HCT116 (cell line): ENCODE data around the gene SRPK3. TPM values are rescaled to one million over a fixed set of nuclear protein-coding genes. Genes with fewer than 3 reads are reported as not detected.

Source experiments
- ATAC-seq: fragments of 200-7000 bp; cut with Tn5 transposase; 2 replicates; pipeline ENCODE4 v1.9.1; 2020; ENCODE audit warnings: mild to moderate bottlenecking, moderate library complexity
- BruUV-seq: library from RNA; stranded (reverse); fragments of 400-500 nt; replicated peaks from 2 replicates; lab custom pipeline; 2021; lab: Mats Ljungman, UMichigan
- CTCF ChIA-PET: fragments of 300-600 bp; sonication (Branson Sonifier 250); formaldehyde crosslinking; loops from one replicate; lab custom pipeline; 2021; ENCODE audit warnings: antibody characterized with exemption; lab: Charles Lee
- POLR2A ChIA-PET: fragments of 300-600, 350-600 bp; sonication (Branson Sonifier 250); formaldehyde crosslinking; loops from one replicate; lab custom pipeline; 2021; ENCODE audit warnings: antibody characterized with exemption; lab: Charles Lee
- RAD21 ChIA-PET, 2 experiments: fragments of 300-600 bp; sonication (Branson Sonifier 250); formaldehyde crosslinking; loops; one replicate each; lab custom pipeline; 2023; ENCODE audit warnings: low total read pairs in 2 of 2; ENCODE audit not compliant: uncharacterized antibody in 2 of 2, unreplicated experiment in 2 of 2, low non-redundant PET in 1 of 2; lab: Charles Lee
- DNase-seq: peaks from one replicate; pipeline ENCODE4 v3.0.0-alpha.2; 2010; ENCODE audit warnings: low read depth, low spot score
- H2AFZ ChIP-seq: fragments of 200-600 bp; shearing (Covaris generic), sonication (generic); 2 replicates; pipeline ENCODE4 v1.6.1; 2017; ENCODE audit warnings: low read depth, mixed run types, mixed read lengths, antibody characterized with exemption, low read length; ENCODE audit not compliant: poor library complexity, severe bottlenecking
- H3K27ac ChIP-seq: 2 replicates; pipeline ENCODE4 v1.5.1; 2012; ENCODE audit warnings: low read depth, low read length
- H3K27me3 ChIP-seq: fragments of 200-600 bp; sonication (generic); 2 replicates; pipeline ENCODE4 v1.6.1; 2016; ENCODE audit warnings: mixed run types, low read length, mixed read lengths; ENCODE audit not compliant: insufficient read depth
- H3K36me3 ChIP-seq, 2 experiments: fragments of 200-500 bp in 1 of 2; fragments of 200-600 bp in 1 of 2; sonication (Bioruptor generic) in 1 of 2; sonication (generic) in 1 of 2; 2 replicates each; pipeline versions ENCODE4 v1.5.1 to v1.6.1; 2014 to 2016; ENCODE audit warnings: low read length in 2 of 2, inconsistent platforms in 1 of 2, mixed read lengths in 1 of 2, mixed run types in 1 of 2; ENCODE audit not compliant: insufficient read depth in 2 of 2, control insufficient read depth in 1 of 2
- H3K4me1 ChIP-seq, 2 experiments: fragments of 200-600 bp in 1 of 2; sonication (generic) in 1 of 2; 2 replicates each; pipeline versions ENCODE4 v1.5.1 to v1.6.1; 2012 to 2017; ENCODE audit warnings: low read length in 2 of 2, inconsistent platforms in 1 of 2, mild to moderate bottlenecking in 1 of 2, mixed read lengths in 1 of 2, mixed run types in 1 of 2, moderate library complexity in 1 of 2; ENCODE audit not compliant: insufficient read depth in 2 of 2, control insufficient read depth in 1 of 2
- H3K4me2 ChIP-seq: fragments of 200-600 bp; sonication (generic); 2 replicates; pipeline ENCODE4 v1.6.1; 2017; ENCODE audit warnings: mixed run types, low read length, mixed read lengths
- H3K4me3 ChIP-seq, 2 experiments: fragments of 200-600 bp in 1 of 2; sonication (generic) in 1 of 2; replicated peaks in 1 of 2; 2 replicates each; pipeline ENCODE4 v1.5.1; 2011 to 2016; ENCODE audit warnings: low read length in 2 of 2, control low read depth in 1 of 2, low read depth in 1 of 2, mild to moderate bottlenecking in 1 of 2, mixed read lengths in 1 of 2, mixed run types in 1 of 2
- H3K79me2 ChIP-seq: fragments of 200-600 bp; sonication (generic); 2 replicates; pipeline ENCODE4 v1.6.1; 2017; ENCODE audit warnings: mild to moderate bottlenecking, mixed run types, low read length, moderate library complexity, mixed read lengths; ENCODE audit not compliant: insufficient read depth
- H3K9ac ChIP-seq: fragments of 200-600 bp; sonication (generic); 2 replicates; pipeline ENCODE4 v1.6.1; 2016; ENCODE audit warnings: low read length, mixed read lengths
- H3K9me2 ChIP-seq: fragments of 200-600 bp; sonication (generic), shearing (Covaris generic); 2 replicates; pipeline ENCODE4 v1.6.1; 2017; ENCODE audit warnings: mixed run types, mild to moderate bottlenecking, moderate library complexity; ENCODE audit not compliant: insufficient read depth
- H3K9me3 ChIP-seq, 2 experiments: fragments of 200-500 bp in 1 of 2; fragments of 200-600 bp in 1 of 2; sonication (Bioruptor generic) in 1 of 2; sonication (generic) in 1 of 2; 2 replicates each; pipeline ENCODE4 v1.6.1; 2014 to 2017; ENCODE audit warnings: low read length in 2 of 2, mixed read lengths in 2 of 2, inconsistent platforms in 1 of 2, low read depth in 1 of 2, mild to moderate bottlenecking in 1 of 2, mixed run types in 1 of 2, moderate library complexity in 1 of 2; ENCODE audit not compliant: control insufficient read depth in 1 of 2, insufficient read depth in 1 of 2
- H4K20me1 ChIP-seq: fragments of 200-600 bp; sonication (generic), shearing (Covaris generic); 2 replicates; pipeline ENCODE4 v1.6.1; 2017; ENCODE audit warnings: mixed run types, mild to moderate bottlenecking, moderate library complexity; ENCODE audit not compliant: insufficient read depth
- CTCF ChIP-seq, 3 experiments: fragments of 200-600 bp in 1 of 3; sonication (generic) in 1 of 3; IDR thresholded peaks in 2 of 3; conservative IDR thresholded peaks in 1 of 3; 2 replicates each; pipeline ENCODE4 v1.5.1; 2012 to 2017; ENCODE audit warnings: low read depth in 2 of 3, low read length in 2 of 3, antibody characterized with exemption in 1 of 3, borderline replicate concordance in 1 of 3, control low read depth in 1 of 3, mild to moderate bottlenecking in 1 of 3, mixed read lengths in 1 of 3, mixed run types in 1 of 3, moderate library complexity in 1 of 3; ENCODE audit not compliant: insufficient read depth in 1 of 3
- JUND ChIP-seq: IDR thresholded peaks from 2 replicates; pipeline ENCODE4 v1.6.1; 2012
- RAD21 ChIP-seq: IDR thresholded peaks from 2 replicates; pipeline ENCODE4 v1.6.1; 2012; ENCODE audit warnings: low read depth, mild to moderate bottlenecking
- SIN3A ChIP-seq: IDR thresholded peaks from 2 replicates; pipeline ENCODE4 v1.6.1; 2012; ENCODE audit warnings: low read depth
- TCF7L2 ChIP-seq: IDR thresholded peaks from 2 replicates; pipeline ENCODE4 v1.7.0; 2011; ENCODE audit warnings: borderline replicate concordance, inconsistent platforms; ENCODE audit not compliant: insufficient read depth, insufficient read length; ENCODE audit errors: extremely low read depth
- YY1 ChIP-seq: IDR thresholded peaks from 2 replicates; pipeline ENCODE4 v1.6.1; 2011; ENCODE audit warnings: low read length, low read depth, moderate library complexity, mild to moderate bottlenecking; ENCODE audit not compliant: insufficient replicate concordance; ENCODE audit errors: extremely low read depth
- ZFX ChIP-seq: fragments of 450-650 bp; IDR thresholded peaks from 2 replicates; pipeline ENCODE4 v1.6.1; 2017
- ZNF274 ChIP-seq: fragments of 200-500 bp; sonication (Bioruptor generic); IDR thresholded peaks from 2 replicates; pipeline ENCODE4 v1.6.1; 2014; ENCODE audit warnings: mild to moderate bottlenecking, low read depth, low read length, inconsistent platforms
- intact Hi-C: fragments of 100-400 bp; cut with micrococcal nuclease; formaldehyde crosslinking; loops from 2 replicates; pipeline ENCODE4 v1.10.0; 2022
- total RNA-seq: library from RNA; stranded (reverse); gene quantifications from one replicate; pipeline ENCODE4 v1.2.1, GENCODE V29; 2021; ENCODE audit not compliant: unreplicated experiment
- TF ChIP-seq, protein P1 (sequence below): IDR thresholded peaks from 2 replicates; pipeline ENCODE4 v1.6.1; 2012

SRPK3 gene
- total RNA-seq, 1 experiment from 2014 or later = not detected

DNA sequence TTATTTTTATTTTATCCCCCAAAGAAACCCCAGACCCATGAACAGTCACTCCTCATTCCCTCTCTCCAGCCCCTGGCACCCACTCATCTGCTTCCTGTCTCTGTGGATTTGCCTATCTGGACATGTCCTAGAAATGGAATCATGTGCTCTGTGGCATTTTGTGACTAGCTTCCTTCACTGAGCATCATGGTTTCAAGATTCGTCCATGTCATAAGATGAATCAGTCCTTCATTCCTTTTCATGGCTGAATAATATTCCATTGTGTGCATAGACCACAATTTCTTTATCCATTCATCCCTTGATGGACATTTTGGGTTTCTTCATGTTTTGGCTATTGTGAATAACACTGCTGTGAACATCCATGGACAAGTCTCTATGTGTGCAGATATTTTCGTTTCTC lies 46.0 kb upstream of the SRPK3 start:
- H3K79me2 ChIP-seq = no peaks in the 10 kb centered on the region
- H3K9me2 ChIP-seq = no peaks in the 10 kb centered on the region
- H3K27ac ChIP-seq = no peak overlapping the region
- TF ChIP-seq YY1 (no peak), TCF7L2 (no peak), RAD21 (no peak), CTCF (IDR thresholded peaks at IDR 0.05 in 2 of 3, conservative IDR thresholded peaks at IDR 0.05 in 1 of 3; ENCODE audit: borderline replicate concordance in 1 of 3, insufficient read depth in 1 of 3, low read depth in 2 of 3, low read length in 2 of 3) (no peak)
- TF ChIP-seq, all 23 proteins: peak for 0
- no peaks in the 10 kb centered on the region for H4K20me1 ChIP-seq
- DNase-seq = no peak
- H3K9ac ChIP-seq = no peak overlapping the region
- POLR2A ChIA-PET = no interaction called here
- H3K4me3 ChIP-seq = no peak overlapping the region
- H2AFZ ChIP-seq = no peak overlapping the region
- RAD21 ChIA-PET = no interaction called here
- H3K9me3 ChIP-seq = no peaks in the 10 kb centered on the region
- no peak for ATAC-seq
- H3K27me3 ChIP-seq = no peaks in the 10 kb centered on the region
- BruUV-seq = no TSS peak
- H3K36me3 ChIP-seq = no peaks in the 10 kb centered on the region
- intact Hi-C loops = no loop called here
- CTCF ChIA-PET = no interaction called here
- H3K4me2 ChIP-seq = no peak overlapping the region; the same call in 1 of the 2 replicates
- peaks cover 0 to 9% of the 10 kb centered on the region in 2 experiments; a peak in 1 of 4 replicates for H3K4me1 ChIP-seq

- ATAC-seq (peak; percentile 55; the same call in 1 of the 2 replicates), DNase-seq (no peak)
- Histone ChIP-seq H3K27ac (no peak overlapping the region), H3K4me1 (peaks cover 0 to 9% of the 10 kb centered on the region in 2 experiments; a peak in 1 of 4 replicates), H3K9me3 (no peaks in the 10 kb centered on the region), H2AFZ (no peak overlapping the region), H3K4me2 (no peak overlapping the region; the same call in 1 of the 2 replicates), H3K4me3 (no peak overlapping the region), H3K9ac (no peak overlapping the region), H3K79me2 (no peaks in the 10 kb centered on the region), H4K20me1 (no peaks in the 10 kb centered on the region), H3K9me2 (no peaks in the 10 kb centered on the region), H3K36me3 (no peaks in the 10 kb centered on the region), H3K27me3 (no peaks in the 10 kb centered on the region)
- ChIA-PET CTCF (no interaction called here), POLR2A (no interaction called here), RAD21 (no interaction called here)
- BruUV-seq = no TSS peak
- intact Hi-C loops = no loop called here
- TF ChIP-seq, protein P1, sequence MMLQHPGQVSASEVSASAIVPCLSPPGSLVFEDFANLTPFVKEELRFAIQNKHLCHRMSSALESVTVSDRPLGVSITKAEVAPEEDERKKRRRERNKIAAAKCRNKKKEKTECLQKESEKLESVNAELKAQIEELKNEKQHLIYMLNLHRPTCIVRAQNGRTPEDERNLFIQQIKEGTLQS = no peak
- no peak for TF ChIP-seq ZNF274
- no peak for TF ChIP-seq ZFX
- no peak for TF ChIP-seq JUND
- TF ChIP-seq SIN3A = no peak
- TF ChIP-seq CTCF (IDR thresholded peaks at IDR 0.05 in 2 of 3, conservative IDR thresholded peaks at IDR 0.05 in 1 of 3; ENCODE audit: borderline replicate concordance in 1 of 3, insufficient read depth in 1 of 3, low read depth in 2 of 3, low read length in 2 of 3) = peak in 1 of 3 experiments; percentile 16; a peak in 1 of 6 replicates
Observed at GRCh38 chrX:153735274-153735673, 45.6 kb upstream of the SRPK3 start.
